OCI-LY7 (cell line): Measurements from ENCODE around the gene ASB2. TPM values are rescaled to one million over a fixed set of nuclear protein-coding genes. Genes with fewer than 3 reads are reported as not detected.

ENCODE experiments used
- BruUV-seq: library from RNA; stranded (reverse); fragments of 400-500 nt; replicated peaks from 2 replicates; lab custom pipeline; 2021; lab: Mats Ljungman, UMichigan
- CTCF ChIA-PET: fragments of 300-600 bp; sonication (Branson Sonifier 250); formaldehyde crosslinking; loops from one replicate; lab custom pipeline; 2022; ENCODE audit warnings: antibody characterized with exemption; ENCODE audit not compliant: unreplicated experiment; lab: Charles Lee
- POLR2A ChIA-PET: fragments of 300-600 bp; sonication (Branson Sonifier 250); formaldehyde crosslinking; loops from one replicate; lab custom pipeline; 2022; ENCODE audit warnings: antibody characterized with exemption; lab: Charles Lee
- DNase-seq: peaks from one replicate; pipeline ENCODE4 v3.0.0-alpha.2; 2015; ENCODE audit warnings: low spot score
- H2AFZ ChIP-seq: fragments of 200-600 bp; sonication (generic), shearing (Covaris generic); 2 replicates; pipeline ENCODE4 v1.6.1; 2014; ENCODE audit warnings: mild to moderate bottlenecking, antibody characterized with exemption, low read length, moderate library complexity
- H3K27ac ChIP-seq: fragments of 200-600 bp; sonication (generic); 2 replicates; pipeline ENCODE4 v1.5.1; 2014; ENCODE audit warnings: mixed run types, low read depth, mild to moderate bottlenecking, moderate library complexity, low read length, inconsistent platforms; ENCODE audit not compliant: poor library complexity, severe bottlenecking
- H3K36me3 ChIP-seq: fragments of 200-600 bp; sonication (generic); 2 replicates; pipeline ENCODE4 v1.6.1; 2014; ENCODE audit warnings: mild to moderate bottlenecking, antibody characterized with exemption, low read length, moderate library complexity, mixed read lengths; ENCODE audit not compliant: insufficient read depth
- H3K4me1 ChIP-seq: fragments of 200-600 bp; sonication (generic); 2 replicates; pipeline ENCODE4 v1.5.1; 2014; ENCODE audit warnings: mild to moderate bottlenecking, low read length; ENCODE audit not compliant: insufficient read depth, poor library complexity, severe bottlenecking
- H3K4me2 ChIP-seq: fragments of 200-600 bp; sonication (generic); 2 replicates; pipeline ENCODE4 v1.6.1; 2014; ENCODE audit warnings: mild to moderate bottlenecking, low read length
- H3K4me3 ChIP-seq: fragments of 200-600 bp; sonication (generic); 2 replicates; pipeline ENCODE4 v1.5.1; 2014; ENCODE audit warnings: mild to moderate bottlenecking, low read depth, low read length; ENCODE audit not compliant: poor library complexity, severe bottlenecking
- H3K79me2 ChIP-seq: fragments of 200-600 bp; sonication (generic); 2 replicates; pipeline ENCODE4 v1.6.1; 2016; ENCODE audit warnings: low read depth, mild to moderate bottlenecking, low read length, moderate library complexity, mixed read lengths; ENCODE audit not compliant: insufficient read depth
- H3K9me2 ChIP-seq: fragments of 200-600 bp; sonication (generic); 2 replicates; pipeline ENCODE4 v1.6.1; 2016; ENCODE audit warnings: mild to moderate bottlenecking, low read length, mixed read lengths; ENCODE audit not compliant: insufficient read depth
- H3K9me3 ChIP-seq: fragments of 200-600 bp; sonication (generic); 2 replicates; pipeline ENCODE4 v1.6.1; 2014; ENCODE audit warnings: mild to moderate bottlenecking, mixed run types, low read length, mixed read lengths
- H4K20me1 ChIP-seq: fragments of 200-600 bp; sonication (generic); 2 replicates; pipeline ENCODE4 v1.6.1; 2014; ENCODE audit warnings: mild to moderate bottlenecking, antibody characterized with exemption, low read length, moderate library complexity, mixed read lengths; ENCODE audit not compliant: insufficient read depth
- EZH2phosphoT487 ChIP-seq: fragments of 200-600 bp; sonication (generic); IDR thresholded peaks from 2 replicates; pipeline ENCODE4 v1.6.1; 2018; ENCODE audit warnings: low read depth, borderline replicate concordance, mild to moderate bottlenecking, mixed run types, antibody characterized with exemption, low read length, moderate library complexity, mixed read lengths
- intact Hi-C: fragments of 100-400 bp; cut with micrococcal nuclease; formaldehyde crosslinking; loops from one replicate; pipeline ENCODE4 v1.10.0; 2022; ENCODE audit not compliant: unreplicated experiment
- microRNA-seq: library from miRNA; unstranded; fragments of <30 nt; microRNA quantifications from one replicate; pipeline ENCODE4 v1.2.0, GENCODE V29; 2022; ENCODE audit warnings: borderline replicate concordance
- small RNA-seq: library from RNA; depleted of rRNA; stranded (forward); fragments of <200 nt; gene quantifications from one replicate; pipeline ENCODE3, GENCODE V24; 2014
- total RNA-seq, 2 experiments: library from RNA; depleted of rRNA in 1 of 2; stranded (reverse); fragments of >200 nt in 1 of 2; shearing (Covaris generic) in 1 of 2; gene quantifications; 2 replicates each; pipeline ENCODE4 v1.2.3, GENCODE V29; 2014 to 2022
- TF ChIP-seq, protein P1 (sequence below): fragments of 200-600 bp; sonication (generic); conservative IDR thresholded peaks from 2 replicates; pipeline ENCODE4 v1.5.1; 2014; ENCODE audit warnings: mild to moderate bottlenecking, antibody characterized with exemption, low read length, moderate library complexity, mixed read lengths

Gene ASB2
- total RNA-seq, 2 experiments from 2014 or later = 21.7 to 23.6 TPM

DNA sequence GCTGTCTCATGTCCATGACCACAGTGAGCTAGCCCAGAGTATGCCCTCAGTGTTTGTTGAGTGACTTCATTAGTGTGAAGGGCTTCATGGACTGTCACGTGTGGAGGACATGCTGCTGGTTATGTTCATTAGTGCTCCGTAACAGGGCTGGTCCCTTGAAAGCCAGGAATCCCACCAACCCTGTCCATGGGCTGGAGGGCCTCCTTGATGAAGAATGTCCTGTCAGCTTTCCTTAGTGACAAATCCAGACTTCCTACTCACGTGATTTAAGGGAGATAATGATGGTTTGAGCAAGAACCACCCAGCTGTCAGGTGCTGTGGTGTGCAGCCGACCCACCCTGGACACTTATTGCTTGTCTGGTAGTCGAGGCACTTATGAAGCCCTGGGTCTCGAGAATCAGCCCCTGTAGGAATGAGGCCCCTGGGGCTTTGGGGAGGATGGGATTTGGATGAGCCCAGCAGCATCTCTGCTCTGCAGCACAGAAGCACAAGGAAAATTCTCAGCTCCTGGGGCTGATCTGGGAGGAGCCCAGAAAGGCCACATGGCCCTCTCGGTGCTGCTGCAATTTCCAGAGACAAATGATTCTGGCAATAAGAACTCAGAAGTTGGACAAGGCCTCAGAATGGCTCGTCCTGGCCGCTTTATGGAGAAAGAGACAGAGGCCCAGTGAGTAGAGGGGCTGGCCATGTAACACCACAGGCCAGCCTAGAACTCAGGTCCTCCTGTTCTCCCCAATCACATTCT, 86.5 kb downstream of the ASB2 start:
- Histone ChIP-seq H2AFZ (no peak overlapping the region), H3K4me1 (no peaks in the 10 kb centered on the region), H3K79me2 (no peaks in the 10 kb centered on the region), H3K27ac (no peak overlapping the region), H3K9me3 (no peaks in the 10 kb centered on the region), H3K36me3 (no peaks in the 10 kb centered on the region), H4K20me1 (no peaks in the 10 kb centered on the region), H3K4me3 (no peak overlapping the region), H3K9me2 (no peaks in the 10 kb centered on the region), H3K4me2 (no peak overlapping the region)
- no peak for DNase-seq
- no TSS peak for BruUV-seq
- CTCF ChIA-PET = no interaction called here
- TF ChIP-seq, protein P1, sequence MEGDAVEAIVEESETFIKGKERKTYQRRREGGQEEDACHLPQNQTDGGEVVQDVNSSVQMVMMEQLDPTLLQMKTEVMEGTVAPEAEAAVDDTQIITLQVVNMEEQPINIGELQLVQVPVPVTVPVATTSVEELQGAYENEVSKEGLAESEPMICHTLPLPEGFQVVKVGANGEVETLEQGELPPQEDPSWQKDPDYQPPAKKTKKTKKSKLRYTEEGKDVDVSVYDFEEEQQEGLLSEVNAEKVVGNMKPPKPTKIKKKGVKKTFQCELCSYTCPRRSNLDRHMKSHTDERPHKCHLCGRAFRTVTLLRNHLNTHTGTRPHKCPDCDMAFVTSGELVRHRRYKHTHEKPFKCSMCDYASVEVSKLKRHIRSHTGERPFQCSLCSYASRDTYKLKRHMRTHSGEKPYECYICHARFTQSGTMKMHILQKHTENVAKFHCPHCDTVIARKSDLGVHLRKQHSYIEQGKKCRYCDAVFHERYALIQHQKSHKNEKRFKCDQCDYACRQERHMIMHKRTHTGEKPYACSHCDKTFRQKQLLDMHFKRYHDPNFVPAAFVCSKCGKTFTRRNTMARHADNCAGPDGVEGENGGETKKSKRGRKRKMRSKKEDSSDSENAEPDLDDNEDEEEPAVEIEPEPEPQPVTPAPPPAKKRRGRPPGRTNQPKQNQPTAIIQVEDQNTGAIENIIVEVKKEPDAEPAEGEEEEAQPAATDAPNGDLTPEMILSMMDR = no peak
- TF ChIP-seq EZH2phosphoT487 = no peak
- POLR2A ChIA-PET = no interaction called here
- intact Hi-C loops = no loop called here

GRCh38 chr14:93888995-93889394, 87.4 kb downstream of the ASB2 start:
- TF ChIP-seq, protein P1 = no peak
- TF ChIP-seq EZH2phosphoT487 = no peak
- Histone ChIP-seq H3K4me3 (no peak overlapping the region), H3K4me1 (no peaks in the 10 kb centered on the region), H3K27ac (no peak overlapping the region), H3K79me2 (no peaks in the 10 kb centered on the region), H4K20me1 (no peaks in the 10 kb centered on the region), H3K36me3 (no peaks in the 10 kb centered on the region), H2AFZ (no peak overlapping the region), H3K9me3 (no peaks in the 10 kb centered on the region), H3K9me2 (no peaks in the 10 kb centered on the region), H3K4me2 (no peak overlapping the region)
- DNase-seq = no peak
- POLR2A ChIA-PET = no interaction called here
- intact Hi-C loops = no loop called here
- CTCF ChIA-PET = no interaction called here
- BruUV-seq = no TSS peak

DNA sequence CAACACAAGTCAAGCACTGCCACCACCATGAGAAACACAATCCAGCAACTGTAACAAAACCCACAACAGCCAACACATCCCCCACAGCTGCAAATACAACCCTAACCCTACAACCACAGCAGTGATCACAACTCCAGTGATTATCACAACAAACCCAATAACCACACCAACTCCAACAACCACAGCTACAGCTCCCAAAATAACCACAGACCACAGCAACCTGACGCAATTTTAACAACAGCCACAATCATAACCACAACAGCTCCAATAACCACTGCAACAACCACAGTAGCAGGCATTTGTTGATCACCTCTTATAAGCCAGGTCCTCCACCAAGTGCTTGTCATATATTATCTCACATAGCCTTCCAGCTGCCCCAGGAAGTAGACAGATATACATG, 91.4 kb downstream of the ASB2 start:
- CTCF ChIA-PET = no interaction called here
- no peaks in the 10 kb centered on the region for H4K20me1 ChIP-seq
- H3K27ac ChIP-seq = no peak overlapping the region
- TF ChIP-seq EZH2phosphoT487 = no peak
- TF ChIP-seq, protein P1 = no peak
- POLR2A ChIA-PET = interaction anchor here (0.7 kb wide), 1 partner anchor 212 kb away, joined by 3 read pairs; no protein-coding TSS in a partner anchor
- H3K4me3 ChIP-seq = no peak overlapping the region
- BruUV-seq = no TSS peak
- no peaks in the 10 kb centered on the region for H3K36me3 ChIP-seq
- no peaks in the 10 kb centered on the region for H3K9me2 ChIP-seq
- no peaks in the 10 kb centered on the region for H3K79me2 ChIP-seq
- H3K4me2 ChIP-seq = no peak overlapping the region
- no peaks in the 10 kb centered on the region for H3K9me3 ChIP-seq
- H3K4me1 ChIP-seq = no peaks in the 10 kb centered on the region
- intact Hi-C loops = no loop called here
- no peak overlapping the region for H2AFZ ChIP-seq
- DNase-seq = no peak

Small RNA genes lying within 50 kb of the gene (microRNA-seq; reads per million reads assigned to microRNA genes)
- gene MIR4506 = not detected

Small RNA genes lying within 50 kb of the gene (small RNA-seq; reads per million reads assigned to genes)
- not detected for gene MIR4506

Other genes starting within 250 kb of the ASB2 start
- not detected in 2 replicates for gene PRIMA1, start 188.1 kb downstream of the ASB2 start, total RNA-seq (2014; rRNA removed; shearing (Covaris generic))
- gene PRIMA1, start 188.1 kb downstream of the ASB2 start, total RNA-seq (2022) = not detected in 2 replicates
- gene FAM181A, start 49.2 kb downstream of the ASB2 start, total RNA-seq (2014; rRNA removed; shearing (Covaris generic)) = not detected in 2 replicates
- not detected in 2 replicates for gene FAM181A, start 49.2 kb downstream of the ASB2 start, total RNA-seq (2022)
- not detected in 2 replicates for gene CCDC197, start 20.7 kb upstream of the ASB2 start, total RNA-seq (2014; rRNA removed; shearing (Covaris generic))
- not detected in 2 replicates for gene CCDC197, start 20.7 kb upstream of the ASB2 start, total RNA-seq (2022)
- 0.28 and 0.44 TPM in 2 replicates for gene OTUB2, start 49.8 kb upstream of the ASB2 start, total RNA-seq (2014; rRNA removed; shearing (Covaris generic))
- 0.48 and 0.84 TPM in 2 replicates for gene OTUB2, start 49.8 kb upstream of the ASB2 start, total RNA-seq (2022)
- 81.5 and 91.5 TPM in 2 replicates for gene DDX24, start 104.6 kb upstream of the ASB2 start, total RNA-seq (2014; rRNA removed; shearing (Covaris generic))
- 143 and 172 TPM in 2 replicates for gene DDX24, start 104.6 kb upstream of the ASB2 start, total RNA-seq (2022)
- gene IFI27L1, start 104.7 kb upstream of the ASB2 start, total RNA-seq (2014; rRNA removed; shearing (Covaris generic)) = 40.0 and 49.0 TPM in 2 replicates
- gene IFI27L1, start 104.7 kb upstream of the ASB2 start, total RNA-seq (2022) = 61.5 and 63.4 TPM in 2 replicates
- gene IFI27, start 134.2 kb upstream of the ASB2 start, total RNA-seq (2014; rRNA removed; shearing (Covaris generic)) = 0.63 and 0.90 TPM in 2 replicates
- 1.3 and 1.5 TPM in 2 replicates for gene IFI27, start 134.2 kb upstream of the ASB2 start, total RNA-seq (2022)
- 94.2 and 102 TPM in 2 replicates for gene IFI27L2, start 153.0 kb upstream of the ASB2 start, total RNA-seq (2014; rRNA removed; shearing (Covaris generic))
- gene IFI27L2, start 153.0 kb upstream of the ASB2 start, total RNA-seq (2022) = 52.6 and 55.1 TPM in 2 replicates
- 0.54 and 1.7 TPM in 2 replicates for gene PPP4R4, start 197.8 kb upstream of the ASB2 start, total RNA-seq (2014; rRNA removed; shearing (Covaris generic))
- gene PPP4R4, start 197.8 kb upstream of the ASB2 start, total RNA-seq (2022) = 0.93 and 1.00 TPM in 2 replicates